HG03196 (cell line): ENCODE results near the gene ZG16.
"Not testable (repeated sequence)": the region's sequence is repeated elsewhere in the genome, so short reads cannot be mapped to it uniquely, and the experiment has no call there.

Source experiments
- ATAC-seq: cut with Tn5 transposase; IDR thresholded peaks from one replicate; pipeline ENCODE4 v1.9.1; 2021; ENCODE audit not compliant: unreplicated experiment

ZG16 gene

DNA sequence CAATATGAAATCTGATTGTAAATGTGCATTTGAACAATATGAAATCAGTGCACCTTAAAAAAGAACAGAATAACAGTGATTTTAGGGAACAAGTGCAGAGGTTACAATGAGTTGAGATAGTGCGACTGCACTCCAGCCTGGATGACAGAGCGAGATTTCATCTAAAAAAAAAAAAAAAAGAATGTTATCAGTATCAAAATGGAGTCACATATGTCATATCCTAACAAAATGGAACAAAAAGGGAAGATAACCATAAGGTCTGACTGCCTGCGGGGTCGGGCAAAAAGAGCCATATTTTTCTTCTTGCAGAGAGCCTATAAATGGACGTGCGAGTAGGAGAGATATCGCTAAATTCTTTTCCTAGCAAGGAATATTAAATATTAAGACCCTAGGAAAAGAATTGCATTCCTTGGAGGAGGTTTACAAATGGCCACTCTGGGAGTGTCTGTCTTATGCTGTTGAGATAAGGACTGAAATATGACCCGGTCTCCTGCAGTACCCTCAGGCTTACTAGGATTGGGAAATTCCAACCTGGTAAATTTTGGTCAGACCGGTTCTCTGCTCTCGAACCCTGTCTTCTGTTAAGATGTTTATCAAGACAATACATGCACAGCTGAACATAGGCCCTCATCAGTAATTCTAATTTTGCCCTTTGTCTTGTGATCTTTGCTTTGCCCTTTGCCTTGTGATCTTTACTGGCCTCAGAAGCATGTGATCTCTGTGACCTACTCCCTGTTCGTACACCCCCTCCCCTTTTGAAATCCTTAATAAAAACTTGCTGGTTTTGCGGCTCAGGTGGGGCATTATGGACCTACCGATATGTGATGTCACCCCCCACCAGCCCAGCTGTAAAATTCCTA, 5.3 kb downstream of the ZG16 start:
- ATAC-seq: not testable (repeated sequence)

DNA sequence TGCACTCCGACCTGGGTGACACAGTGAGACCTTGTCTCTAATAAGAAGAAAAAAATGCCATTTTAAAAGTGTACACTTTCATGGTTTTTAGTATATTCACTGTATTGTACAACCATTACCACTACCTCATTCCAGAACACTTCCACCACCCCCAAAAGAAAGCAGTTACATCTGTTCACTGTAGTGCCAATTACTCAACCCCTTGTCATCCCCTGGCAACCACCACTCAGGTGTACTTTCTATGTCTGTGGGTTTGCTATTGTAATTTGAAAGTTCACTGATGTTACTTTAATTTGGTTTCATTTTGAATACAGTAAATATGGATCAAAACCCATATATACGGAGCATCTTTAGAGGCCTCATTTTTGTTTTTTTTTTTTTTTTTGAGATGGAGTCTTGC, 6.1 kb downstream of the ZG16 start:
- no peak for ATAC-seq

DNA sequence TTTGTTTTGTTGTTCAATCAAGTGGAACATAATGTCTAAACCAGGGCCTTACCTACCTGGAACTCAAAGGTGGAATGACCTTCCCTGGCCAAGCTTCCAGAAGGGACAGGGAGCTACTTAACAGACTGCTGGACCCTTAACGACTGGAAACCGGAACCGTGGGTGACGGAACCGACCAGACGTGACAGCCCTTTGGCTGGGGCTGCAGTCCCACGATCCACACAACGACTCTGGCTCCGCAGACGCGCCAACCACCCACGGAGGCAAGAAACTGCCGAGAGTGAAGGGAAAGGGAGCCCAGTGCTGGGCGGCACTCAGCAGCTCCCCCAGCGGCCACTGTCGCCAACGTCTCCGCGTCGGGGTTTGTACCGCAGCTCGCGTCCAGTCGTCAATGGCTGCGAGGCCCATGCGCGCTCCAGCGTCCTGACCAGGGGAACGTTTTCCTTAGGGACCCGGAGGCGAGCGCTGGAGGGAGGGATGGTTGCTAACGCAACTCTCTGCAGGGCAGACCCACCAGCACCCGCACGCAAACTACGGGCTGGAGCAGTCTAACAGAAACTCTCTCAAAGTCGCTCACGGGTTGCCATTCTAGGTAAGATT, 6.9 kb downstream of the ZG16 start:
- ATAC-seq: no peak

- ATAC-seq: not testable (repeated sequence)
Observed at GRCh38 chr16:29787155-29787554, 9.1 kb downstream of the ZG16 start.

DNA sequence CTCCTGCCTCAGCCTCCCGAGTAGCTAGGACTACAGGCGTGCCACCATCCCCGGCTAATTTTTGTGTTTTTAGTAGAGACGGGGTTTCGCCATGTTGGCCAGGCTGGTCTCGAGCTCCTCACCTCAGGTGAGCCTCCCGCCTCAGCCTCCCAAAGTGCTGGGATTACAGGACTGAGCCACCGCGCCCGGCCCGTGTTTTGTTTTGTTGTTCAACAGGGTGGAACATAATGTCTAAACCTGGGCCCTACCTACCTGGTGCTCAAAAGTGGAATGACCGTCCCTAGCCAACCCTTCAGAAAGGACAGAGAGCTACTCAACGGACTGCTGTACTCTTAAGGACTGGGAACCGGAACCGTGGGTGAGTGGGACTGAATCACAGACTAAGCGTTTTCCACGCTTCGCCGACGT, 11.7 kb downstream of the ZG16 start:
- ATAC-seq: no peak

DNA sequence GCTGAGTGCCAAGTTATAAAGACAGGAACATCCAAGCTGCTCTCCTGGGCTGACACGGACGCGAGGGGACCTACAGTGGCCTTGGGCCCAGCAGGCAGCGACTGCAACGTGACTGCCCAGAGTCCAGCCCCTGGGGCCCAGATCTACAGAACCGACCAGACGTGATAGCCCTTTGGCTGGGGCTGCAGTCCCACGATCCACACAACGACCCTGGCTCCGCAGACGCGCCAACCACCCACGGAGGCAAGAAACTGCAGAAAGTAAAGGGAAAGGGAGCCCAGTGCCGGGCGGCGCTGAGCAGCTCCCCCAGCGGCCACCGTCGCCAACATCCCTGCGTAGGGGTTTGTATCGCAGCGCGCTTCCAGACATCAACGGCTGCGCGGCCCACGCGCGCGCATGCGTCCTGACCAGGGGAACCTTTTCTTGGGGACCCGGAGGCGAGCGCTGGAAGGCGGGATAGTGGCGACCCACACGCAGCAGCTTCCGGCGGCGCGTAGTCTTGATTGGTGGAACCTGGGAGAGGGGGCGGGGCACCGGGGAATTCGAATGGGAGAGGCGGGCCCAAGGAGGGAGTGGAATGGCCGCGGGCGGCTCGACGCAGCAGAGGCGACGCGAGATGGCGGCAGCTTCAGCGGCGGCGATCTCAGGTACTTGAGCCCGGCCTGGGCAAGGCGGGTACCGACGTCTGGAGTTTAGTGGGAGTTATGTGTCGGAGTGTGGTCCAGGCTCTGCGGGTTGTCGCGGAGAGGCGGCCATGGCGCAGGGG, 12.3 kb downstream of the ZG16 start, which contains the start of gene KIF22:
Gene KIF22, plus strand, starts transcription at position 569 of the 766 bp plus-strand sequence. Its CDS starts 9 bp downstream, at position 578.
- ATAC-seq: peak; percentile 92

GRCh38 chr16:29790949-29791844, 13.1 kb downstream of the ZG16 start:
- no peak for ATAC-seq

DNA sequence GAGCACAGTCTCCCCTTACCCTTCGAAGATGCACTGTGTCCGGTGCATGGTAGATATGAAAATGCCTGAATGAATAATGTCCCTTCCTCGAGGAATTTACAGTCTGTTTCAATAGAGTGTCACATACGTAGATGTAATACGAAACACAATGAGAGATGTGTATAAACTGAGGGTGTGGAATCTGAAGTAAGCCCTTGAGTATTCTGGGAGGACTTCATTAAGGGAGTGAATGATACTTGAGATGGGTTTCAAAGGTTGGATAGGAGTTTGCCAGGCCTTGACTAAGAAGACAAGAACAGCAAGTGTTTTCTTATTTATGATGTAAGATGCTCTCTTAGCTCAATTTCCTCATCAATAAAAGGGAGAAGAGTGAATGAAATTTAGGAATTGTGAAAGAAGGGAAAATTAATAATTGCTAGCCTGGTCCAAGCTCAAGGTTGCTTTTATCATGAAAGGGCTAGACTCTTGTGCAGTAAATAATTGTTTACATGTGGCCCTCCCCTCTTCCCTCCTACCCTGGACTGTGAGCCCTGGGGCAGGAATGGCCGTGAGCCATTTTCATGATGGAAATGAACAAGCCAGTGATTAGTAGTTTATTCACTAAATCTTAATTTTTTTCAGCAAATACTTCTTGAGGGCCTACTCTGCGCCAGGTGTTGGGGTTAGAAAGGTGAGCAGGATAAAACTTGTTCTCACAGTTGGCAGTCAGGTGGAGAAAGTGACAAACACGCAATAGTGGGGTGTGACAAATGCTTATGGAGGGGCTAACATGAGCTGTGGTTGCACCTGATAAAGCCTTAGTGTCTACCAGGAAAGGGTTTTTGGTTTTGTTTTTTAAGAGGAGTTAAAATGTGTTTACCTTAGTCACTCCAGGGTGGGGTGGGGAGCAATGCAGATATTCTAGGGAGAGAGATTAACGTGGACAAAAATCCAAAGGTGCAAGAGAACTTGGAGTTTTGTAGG, 14.1 kb downstream of the ZG16 start:
- no peak for ATAC-seq

- not testable (repeated sequence) for ATAC-seq
Observed at GRCh38 chr16:29793153-29793552, 15.1 kb downstream of the ZG16 start.

- ATAC-seq: no peak
Observed at GRCh38 chr16:29794231-29794710, 16.2 kb downstream of the ZG16 start.

DNA sequence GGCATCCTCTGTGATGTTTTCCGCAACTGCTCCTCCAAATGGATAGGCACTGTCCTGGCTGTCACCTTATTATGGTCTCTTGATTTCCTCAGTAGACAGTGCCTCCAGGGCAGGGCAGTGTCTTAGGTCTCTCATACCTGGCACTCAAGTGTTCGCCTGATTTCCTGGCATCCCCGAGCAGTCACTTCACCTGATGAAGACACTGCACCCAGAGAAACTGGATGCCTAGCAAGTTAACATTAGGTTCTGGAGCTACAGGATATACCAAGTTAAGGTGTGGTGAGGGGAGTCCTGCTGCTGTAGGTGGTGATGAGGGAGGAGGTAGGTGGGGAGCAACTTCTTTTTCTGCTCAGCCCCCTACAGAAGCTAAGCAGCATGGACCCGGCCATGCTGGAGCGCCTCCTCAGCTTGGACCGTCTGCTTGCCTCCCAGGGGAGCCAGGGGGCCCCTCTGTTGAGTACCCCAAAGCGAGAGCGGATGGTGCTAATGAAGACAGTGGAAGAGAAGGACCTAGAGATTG, 24.4 kb downstream of the ZG16 start:
- ATAC-seq: no peak

DNA sequence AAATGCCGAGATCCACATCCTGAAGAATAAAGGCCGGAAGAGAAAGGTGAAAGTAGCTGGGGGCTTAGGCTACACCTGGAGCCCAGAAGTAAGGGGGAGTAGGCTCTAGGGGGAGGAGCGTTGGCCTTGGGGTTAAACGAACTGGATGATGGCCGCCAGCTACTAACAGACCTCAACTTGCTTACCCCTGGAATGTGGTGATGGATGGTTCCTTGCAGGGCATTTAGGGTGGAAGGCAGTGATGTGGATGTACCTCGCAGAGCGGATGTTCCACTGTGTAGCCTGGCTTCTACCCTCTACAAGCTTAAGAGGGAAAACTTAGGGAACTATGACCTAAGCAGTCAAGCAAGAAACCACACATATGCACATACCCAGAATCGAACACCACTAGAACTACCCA, 26.0 kb downstream of the ZG16 start:
- no peak for ATAC-seq

GRCh38 chr16:29804455-29805231, 26.6 kb downstream of the ZG16 start:
- peak; percentile 0 for ATAC-seq

DNA sequence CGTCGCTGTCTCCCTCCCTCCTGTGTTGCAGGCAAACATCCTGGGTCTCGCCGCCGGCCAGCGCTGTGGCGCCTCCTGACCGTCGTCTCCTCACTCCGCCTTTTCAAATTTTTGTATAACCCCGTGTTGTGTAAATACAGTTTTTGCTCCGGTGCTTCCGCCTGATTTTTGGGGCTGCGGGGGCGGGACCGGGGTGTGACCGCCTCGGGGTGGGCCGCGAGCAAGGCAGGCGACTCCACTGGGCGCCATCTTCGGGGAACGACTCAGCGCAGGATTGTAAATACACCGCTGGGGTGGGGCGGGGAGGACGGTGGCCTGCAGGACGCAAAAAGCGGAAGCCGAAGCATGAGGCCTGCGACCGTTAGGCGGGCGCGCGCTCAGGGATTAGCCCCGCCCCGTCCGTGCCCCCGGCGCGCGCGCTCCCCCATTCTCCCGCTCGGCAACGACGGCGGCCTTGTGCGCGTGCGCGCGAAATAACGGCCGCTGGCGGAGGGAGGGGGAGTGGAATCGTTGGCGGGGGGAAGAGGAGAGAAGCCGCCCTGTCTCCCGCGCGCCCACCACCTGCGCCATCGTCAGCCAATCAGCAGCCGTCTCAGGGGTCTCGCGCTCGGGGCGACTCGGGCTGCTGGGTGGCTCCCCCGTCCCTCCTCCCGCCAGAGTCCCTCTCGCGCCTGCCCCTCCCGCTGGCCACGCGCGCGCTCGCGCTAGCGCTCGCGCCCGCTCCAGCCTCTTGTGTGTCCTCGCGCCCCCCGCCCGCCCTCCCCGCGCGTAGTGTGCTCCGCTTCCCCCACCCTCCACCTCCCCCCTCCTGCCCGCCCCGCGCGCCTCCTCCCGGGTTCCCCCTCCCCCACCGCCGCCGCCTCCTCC, 27.4 kb downstream of the ZG16 start:
- peak; percentile 51 for ATAC-seq

DNA sequence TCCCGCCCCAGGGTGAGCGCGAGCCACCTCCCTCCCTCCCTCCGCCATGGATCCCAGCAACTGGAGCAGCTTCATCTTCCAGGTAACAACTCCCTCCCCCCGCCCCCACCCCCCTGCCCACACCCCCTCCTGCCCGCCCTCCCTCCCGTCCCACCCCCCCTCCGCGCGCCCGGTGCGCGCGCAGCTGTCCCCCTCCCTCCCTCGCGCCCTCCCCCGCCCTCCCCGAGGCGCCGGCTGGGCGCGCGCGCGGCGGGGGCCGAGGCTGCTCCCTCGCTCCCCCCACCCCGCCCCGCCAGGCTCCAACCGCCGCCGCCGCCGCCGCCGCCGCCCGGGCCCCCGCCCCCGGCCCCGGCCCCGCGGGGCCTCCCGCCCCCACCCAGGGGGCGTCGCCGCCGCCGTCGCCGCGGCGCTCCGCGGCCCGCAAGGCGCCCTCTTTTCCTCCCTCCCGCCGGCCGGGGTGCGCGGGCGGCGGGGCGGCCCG, 28.1 kb downstream of the ZG16 start, which contains the start of gene MAZ:
Gene MAZ, plus strand, starts transcription at position 431 of the 481 bp plus-strand sequence. CDS start 173 bp downstream, outside the sequence.
- ATAC-seq: peak; percentile 0

GRCh38 chr16:29806641-29807425, 28.8 kb downstream of the ZG16 start:
- ATAC-seq: no peak
